NCI-H1092 treated with DMSO at 0.1 percent for 48 hours (cell line): ENCODE results near the gene SPNS3.

Experiments
- DNase-seq: peaks from one replicate; lab custom pipeline; 2025; lab: John Stamatoyannopoulos, UW

SPNS3 gene, protein sequence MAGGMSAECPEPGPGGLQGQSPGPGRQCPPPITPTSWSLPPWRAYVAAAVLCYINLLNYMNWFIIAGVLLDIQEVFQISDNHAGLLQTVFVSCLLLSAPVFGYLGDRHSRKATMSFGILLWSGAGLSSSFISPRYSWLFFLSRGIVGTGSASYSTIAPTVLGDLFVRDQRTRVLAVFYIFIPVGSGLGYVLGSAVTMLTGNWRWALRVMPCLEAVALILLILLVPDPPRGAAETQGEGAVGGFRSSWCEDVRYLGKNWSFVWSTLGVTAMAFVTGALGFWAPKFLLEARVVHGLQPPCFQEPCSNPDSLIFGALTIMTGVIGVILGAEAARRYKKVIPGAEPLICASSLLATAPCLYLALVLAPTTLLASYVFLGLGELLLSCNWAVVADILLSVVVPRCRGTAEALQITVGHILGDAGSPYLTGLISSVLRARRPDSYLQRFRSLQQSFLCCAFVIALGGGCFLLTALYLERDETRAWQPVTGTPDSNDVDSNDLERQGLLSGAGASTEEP

DNA sequence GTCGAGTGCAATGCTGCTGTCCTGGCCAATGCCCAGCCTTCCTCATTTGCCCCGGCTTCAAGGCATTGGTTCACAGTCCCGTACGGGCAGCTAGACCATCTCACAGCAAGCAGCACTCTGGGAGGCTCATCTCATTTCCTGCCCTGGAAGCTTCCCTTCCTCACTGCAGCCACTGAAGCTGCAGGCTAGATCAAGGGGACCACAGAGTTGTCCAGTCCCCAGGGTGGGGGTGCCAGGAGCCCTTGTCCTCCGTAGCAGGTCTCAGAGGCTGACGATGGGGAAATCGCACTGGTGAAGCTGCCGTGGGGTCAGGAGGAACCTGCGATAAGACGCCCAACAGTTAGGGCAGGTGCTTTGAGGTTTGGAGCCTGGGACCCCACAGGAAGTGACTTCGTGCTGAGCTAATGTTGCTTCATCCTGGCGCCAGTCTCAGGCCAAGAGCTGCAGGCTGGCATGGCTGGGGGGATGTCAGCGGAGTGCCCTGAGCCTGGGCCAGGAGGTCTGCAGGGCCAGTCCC, at the start of gene SPNS3:
SPNS3 (plus strand) TSS at position 426 of the 517 bp plus-strand sequence; CDS start at position 454, 28 bp downstream.
- no peak for DNase-seq

DNA sequence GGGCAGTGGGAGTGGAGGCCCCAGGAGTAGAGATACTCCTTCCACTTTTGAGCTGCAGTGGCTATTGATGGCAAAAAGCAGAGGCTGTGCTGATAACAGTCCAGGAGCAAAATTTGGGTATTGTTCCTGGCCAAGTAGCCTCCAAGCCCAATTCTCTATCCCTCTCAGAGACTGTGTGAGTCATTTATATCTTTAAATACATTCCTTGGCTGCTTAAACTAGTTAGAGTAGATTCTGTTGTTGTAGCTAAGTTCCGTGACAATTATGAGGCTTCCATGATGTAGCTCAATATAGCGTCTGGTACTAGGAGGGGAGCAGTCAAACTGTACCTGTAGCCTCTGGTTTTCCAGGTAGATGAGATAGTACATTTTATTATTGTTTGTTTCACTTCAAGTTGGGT, 47.3 kb upstream of the SPNS3 start:
- no peak for DNase-seq

DNA sequence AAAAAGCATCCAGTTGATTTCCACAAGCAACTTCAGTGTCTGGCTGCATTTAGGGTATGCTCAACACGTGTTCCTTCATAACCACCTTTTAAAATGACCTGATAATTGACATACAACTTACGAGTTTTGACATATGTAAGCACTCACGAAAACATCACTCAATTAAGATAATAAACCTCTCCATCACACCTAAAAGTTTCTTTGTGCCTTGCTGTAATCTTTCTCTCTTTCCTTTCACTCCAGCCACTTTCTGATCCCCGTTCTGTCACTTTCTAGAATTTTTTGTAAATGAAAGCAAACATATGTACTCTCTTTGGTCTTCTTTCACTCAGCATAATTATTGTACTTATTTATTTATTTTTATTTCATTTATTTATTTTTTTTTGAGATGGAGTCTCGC, 46.6 kb upstream of the SPNS3 start:
- DNase-seq, result no peak

DNA sequence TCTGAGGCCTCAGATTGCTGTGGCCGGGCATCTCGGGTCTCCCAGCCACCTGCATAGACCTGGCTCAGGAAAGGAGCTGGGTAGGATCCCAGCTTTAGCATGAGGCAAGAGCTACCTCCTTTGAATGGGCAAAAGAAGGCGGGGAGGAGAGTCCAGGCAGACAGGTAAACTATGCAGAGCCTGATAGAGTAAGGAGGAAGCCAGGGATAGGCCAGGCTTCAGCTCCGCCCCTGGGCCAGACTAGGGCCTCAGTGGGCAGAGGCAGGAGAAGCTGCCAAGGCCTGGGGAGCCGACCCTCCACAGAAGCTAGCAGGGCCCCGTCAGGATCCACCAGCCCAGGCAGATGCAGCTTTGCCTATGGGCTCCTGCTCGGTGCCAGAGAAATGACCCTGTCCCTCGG, 44.7 kb upstream of the SPNS3 start:
- DNase-seq, result no peak

DNA sequence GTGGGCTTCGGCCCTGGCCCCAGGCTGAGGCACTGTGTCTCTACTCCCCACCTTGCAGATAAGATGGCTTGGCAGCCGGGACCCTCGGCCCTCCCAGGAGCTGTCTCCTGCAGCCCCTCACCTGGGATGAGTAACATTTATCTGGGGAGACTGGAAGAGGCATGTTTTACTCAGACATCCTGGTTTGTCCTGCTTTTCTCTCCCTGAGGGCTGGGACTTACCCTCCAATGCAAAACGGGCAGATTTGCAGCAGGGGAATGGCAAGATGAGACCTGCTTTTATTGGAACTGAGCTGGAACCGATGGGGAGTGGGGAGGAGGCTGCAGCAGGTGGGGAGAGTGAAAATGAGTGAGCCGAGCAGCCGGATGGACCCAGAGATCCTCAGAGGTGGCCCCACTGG, 39.9 kb upstream of the SPNS3 start:
- DNase-seq, result no peak

DNA sequence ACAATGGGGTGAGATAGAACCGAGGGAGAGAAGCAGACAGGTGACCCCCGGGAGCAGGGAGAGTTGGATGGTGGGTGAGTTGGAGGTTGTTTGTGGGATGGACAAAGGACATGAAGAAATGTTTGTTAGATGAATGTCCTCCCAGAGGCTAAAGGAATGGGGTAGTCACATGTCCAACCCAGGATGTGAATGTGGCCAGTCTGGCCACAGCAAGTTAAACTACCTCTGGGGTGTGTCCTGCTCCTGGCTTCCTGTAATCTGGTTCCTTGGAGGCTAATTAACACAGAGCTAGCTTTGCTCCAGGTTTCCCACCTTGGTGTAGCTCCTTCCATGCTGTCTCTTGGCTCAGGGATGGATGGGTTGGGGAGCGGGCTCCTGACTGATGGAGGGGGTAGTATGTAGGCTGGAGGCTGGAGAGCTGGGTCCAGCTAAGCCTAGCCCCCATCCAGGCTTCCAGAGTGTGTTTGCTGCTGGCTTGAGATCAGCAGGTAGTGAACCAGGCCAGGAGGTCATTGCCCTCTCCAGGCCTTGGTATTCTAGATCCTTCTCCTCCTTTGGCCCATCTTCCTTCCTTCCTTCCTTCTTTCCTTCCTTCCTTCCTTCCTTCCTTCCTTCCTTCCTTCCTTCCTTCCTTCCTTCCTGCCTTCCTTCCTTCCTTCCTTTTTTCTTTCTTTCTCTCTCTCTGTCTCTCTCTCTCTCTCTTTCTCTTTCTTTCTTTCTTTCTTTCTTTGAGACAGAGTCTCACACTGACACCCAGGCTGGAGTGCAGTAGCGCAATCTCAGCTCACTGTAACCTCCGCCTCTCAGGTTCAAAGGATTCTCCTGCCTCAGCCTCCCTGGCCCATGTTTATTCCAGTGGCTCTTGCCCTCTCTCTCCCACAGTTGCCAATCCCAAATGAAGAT, 39.3 kb upstream of the SPNS3 start:
- DNase-seq, result no peak

DNA sequence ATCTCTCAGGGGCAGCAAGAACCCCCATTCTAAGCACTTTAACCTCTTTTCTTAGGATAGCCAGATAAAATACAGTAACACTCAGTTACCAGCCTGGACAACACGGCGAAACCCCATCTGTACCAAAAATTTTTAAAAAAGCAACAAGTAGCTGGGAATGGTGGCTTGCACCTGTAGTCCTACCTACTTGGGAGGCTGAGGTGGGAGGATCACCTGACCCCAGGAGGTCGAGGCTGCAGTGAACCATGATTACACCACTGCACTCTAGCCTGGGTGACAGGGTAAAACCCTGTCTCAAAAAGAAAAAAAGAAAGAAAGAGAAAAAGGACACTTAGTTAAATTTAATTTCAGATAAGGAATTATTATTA, 38.6 kb upstream of the SPNS3 start:
- no peak for DNase-seq

DNA sequence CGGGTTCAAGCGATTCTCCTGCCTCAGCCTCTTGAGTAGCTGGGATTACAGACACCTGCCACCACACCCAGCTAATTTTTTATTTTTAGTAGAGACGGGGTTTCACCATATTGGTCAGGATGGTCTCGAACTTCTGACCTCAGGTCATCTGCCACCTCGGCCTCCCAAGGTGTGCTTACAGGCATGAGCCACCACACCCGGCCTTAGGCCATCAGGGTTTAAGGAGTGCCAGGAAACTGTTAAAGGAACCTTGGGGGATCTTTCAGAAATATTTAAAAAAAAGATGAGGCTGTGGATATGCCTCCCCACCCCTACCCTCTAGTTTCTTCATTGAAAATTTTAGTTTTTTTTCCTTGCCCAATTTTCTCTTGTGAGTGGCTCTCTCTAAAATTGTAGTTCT, 35.9 kb upstream of the SPNS3 start:
- no peak for DNase-seq

DNA sequence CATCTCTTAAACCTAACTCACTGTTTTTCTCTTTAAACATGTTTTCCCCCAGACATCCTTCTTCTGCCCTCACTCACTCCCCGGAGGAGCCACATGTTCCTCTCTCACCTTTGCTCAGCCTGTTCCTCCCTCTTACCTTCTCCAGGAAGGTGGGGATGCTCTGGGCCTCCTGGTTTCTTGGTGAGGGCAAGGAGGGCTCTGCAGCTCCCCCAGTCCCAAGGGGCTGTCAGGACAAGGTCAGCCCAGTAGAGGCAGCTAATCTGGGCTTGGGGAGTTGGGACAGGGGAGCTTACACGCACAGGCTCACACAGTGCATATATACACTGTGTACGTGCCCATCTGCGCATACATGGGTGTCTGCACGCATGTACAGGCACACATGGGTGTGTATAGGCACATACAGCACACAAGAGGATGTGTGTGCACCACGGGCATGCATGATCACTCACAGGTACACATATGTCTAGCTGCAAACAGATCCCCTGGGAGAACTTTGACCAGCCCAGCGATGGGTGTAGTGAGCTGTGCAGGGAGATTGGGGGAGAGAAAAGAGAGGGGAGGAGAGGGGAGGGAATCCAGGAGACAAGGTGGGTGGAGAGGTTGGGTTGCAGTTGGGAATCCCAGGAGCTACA, 28.6 kb upstream of the SPNS3 start:
- no peak for DNase-seq

DNA sequence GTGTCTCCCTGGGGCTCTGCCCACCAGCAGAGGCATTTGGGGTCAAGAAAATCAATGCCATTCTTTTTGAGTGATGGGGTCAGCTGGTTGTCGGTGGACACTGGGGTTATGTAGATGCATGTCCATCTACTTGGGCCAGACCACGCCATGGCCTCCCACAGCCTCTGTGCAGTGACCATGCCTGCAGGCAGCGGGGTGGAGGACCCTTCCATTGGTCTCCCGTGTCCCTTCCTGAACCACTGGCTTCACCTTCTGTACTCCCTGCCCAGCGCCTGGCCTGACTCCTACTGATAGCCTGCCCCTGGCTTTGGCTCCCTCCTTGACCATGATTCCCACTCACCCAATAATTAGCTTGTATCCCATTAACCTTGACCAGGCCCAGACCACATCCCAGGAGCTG, 28.0 kb upstream of the SPNS3 start:
- DNase-seq, result no peak

DNA sequence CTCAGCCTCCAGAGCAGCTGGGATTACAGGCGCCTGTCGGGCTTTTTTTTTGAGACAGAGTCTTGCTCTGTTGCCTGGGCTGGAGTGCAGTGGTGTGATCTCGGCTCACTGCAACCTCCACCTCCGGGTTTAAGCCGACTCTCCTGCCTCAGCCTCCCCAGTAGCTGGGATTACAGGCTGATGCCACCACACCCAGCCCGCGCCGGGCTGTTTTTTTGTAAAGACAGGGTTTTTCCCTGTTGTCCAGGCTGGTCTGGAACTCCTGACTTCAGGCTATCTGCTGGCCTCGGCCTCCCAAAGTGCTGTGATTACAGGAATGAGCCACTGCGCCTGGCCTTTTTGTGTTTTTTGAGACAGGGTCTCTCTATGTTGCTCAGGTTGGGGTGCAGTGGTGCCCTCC, 27.4 kb upstream of the SPNS3 start:
- DNase-seq, result no peak

DNA sequence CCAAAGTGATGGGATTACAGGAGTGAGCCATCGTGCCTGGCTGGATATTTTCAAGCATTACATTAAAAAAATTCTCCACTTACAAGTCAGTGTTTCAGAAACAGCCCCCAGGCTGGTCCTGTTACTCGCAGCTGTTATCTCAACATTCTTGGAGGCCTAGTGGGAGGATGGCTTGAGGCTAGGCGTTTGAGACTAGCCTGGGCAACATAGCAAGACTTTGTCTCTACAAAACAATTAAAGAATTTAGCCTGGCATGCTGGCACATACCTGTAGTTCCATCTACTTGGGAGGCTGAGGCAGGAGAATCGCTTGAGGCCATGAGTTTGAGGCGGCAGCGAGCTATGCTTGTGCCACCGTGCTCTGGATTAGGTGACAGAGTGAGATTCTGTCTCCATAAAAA, 26.5 kb upstream of the SPNS3 start:
- no peak for DNase-seq

DNA sequence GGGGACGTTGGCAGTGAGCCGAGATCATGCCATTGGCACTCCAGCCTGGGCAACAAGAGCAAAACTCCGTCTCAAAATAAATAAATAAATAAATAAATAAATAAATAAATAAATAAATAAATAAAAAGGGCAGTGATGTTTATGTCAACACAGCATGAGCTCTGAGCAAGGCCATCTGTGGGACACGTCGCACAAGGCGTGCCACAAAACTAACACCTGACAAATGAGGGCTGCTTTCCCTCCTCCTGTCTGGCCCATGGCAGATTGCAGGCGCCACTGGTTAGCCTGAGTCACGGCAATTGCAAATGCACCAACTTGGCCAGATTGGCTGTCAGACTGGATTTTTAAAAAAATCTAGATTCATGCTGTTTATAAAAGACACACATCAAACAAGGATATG, 25.9 kb upstream of the SPNS3 start:
- no peak for DNase-seq

DNA sequence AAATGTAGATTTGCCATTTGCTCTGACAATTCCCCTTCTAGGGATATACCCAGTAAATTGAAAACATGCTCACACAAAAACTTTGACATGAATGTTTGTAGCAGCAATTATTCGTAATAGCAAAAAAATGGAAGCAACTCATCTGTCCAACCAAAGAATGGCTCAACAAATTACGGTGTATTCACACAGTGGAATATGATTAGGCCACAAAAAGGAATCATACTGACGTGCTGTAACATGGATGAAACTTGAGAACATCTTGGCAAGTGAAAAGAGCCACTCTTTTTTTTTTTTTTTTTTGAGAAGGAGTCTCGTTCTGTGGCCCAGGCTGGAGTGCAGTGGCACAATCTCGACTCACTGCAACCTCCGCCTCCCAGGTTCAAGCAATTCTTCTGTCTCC, 24.1 kb upstream of the SPNS3 start:
- no peak for DNase-seq

DNA sequence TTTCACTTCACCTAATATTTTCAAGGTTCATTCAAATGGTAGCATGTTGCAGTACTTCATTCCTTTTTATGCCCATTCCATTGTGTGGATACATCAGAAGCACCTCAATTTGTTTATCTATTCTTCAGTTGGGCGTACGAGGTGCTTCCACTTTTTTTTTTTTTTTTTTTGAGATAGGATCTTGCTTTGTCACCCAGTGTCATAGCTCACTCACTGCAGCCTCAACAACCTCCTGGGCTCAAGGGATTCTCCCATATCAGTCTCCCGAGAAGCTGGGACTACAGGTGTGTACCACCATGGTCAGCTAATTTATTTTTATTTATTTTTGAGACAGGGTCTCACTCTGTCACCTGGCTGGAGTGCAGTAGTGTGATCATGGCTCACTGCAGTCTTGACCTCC, 22.5 kb upstream of the SPNS3 start:
- no peak for DNase-seq

DNA sequence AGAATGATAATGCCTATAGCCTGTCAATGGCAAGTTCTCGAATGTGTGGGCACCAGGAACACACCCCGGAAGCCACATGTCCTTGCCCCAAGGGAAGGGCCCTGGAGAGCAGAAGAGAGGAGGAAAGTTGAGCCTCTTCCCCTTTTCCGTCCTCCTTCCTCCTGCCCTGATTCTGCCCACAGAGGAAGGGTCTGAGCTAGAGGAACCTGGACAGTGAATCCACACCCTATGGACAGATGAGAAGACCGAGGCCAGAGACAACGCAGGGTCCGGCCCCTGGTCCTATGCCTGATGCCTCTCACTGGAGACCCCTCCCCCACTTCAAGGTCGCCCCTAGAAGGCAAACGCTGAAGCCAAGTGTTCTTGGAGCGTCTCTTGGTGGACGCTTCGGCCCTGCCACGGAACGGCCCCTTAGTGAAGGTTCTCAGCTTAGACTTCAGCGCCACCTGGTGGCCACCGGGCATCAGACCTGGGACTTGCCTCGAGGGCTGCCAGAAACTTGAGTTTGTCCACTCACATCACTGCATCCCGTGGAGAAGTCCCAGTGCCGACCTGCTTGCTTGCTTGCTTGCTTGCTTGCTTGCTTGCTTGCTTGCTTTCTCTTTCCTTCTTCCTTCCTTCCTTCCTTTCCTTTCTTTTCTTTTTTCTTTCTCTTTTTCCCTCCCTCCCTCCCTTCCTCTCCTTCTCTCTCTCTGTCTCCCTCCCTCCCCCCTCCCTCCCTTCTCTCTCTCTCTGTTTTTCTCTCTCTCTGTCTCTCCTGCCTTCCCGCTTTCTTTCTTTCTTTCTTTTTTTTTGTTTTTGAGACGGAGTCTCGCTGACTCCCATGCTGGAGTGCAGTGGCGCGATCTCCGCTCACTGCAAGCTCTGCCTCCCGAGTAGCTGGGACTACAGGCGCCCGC, 20.6 kb upstream of the SPNS3 start:
- peak; percentile 47 for DNase-seq

DNA sequence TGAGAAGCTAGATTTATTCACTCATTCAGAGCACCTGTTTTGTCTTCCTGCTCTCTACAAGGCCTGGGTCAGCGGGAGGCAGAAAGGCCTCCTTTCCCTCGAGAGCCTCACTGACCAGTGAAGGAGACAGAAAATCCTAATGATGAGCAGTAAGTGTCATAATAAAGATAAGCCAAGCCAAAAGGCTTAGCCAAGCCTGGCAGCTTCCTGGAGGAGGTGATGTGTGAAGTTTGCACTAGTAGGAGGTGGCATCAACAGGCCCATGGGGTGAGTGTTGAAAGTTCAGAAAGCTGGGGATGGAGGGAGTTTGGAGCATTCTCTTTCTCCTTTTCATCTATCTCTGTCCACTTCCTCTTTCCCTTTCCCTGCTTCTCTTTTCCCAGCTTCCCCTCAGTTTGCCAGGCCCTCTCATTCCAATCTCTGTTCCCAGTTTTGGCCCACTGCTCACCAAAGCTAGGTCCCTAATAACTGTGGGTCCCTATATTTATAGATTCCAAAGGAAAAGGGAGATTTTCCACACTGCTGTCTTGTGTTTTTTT, 16.5 kb upstream of the SPNS3 start:
- no peak for DNase-seq

DNA sequence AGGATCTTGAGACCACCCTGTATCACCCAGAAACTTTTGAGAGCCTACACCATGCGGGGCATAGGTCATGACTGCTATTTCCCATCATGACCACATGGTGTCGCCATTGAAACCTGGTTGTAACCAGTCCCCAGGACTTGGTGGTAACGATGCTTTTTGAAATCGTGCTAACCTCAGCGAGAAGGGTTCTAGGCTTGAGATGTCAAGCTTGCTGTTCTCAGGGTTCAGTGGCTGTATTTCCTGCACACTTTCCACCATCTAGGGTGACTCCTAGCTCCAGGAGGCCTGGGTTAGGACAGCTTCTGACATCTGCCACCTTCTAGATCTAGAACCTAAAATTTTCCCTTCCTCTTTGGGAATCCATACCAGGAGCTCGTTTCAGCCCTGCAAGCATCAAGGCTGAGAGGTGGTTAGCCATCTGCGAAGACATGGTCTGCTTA, 13.0 kb upstream of the SPNS3 start:
- peak; percentile 47 for DNase-seq

DNA sequence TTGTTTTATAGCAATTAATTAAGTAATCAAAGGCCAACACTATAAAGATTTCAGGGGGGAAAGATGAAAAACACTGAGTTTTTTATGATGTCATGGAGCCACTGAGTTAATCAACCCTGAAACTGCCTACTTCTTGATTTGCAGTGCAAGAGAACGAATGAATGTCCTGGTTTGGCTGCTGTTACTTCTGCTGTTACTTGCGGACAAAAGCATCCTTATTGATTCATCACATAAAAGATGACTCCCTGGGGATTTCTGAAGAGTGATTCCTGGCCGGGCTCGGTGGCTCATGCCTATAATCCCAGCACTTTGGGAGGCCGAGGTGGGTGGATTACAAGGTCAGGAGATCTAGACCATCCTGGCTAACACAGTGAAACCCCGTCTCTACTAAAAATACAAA, 10.9 kb upstream of the SPNS3 start:
- DNase-seq, result no peak

DNA sequence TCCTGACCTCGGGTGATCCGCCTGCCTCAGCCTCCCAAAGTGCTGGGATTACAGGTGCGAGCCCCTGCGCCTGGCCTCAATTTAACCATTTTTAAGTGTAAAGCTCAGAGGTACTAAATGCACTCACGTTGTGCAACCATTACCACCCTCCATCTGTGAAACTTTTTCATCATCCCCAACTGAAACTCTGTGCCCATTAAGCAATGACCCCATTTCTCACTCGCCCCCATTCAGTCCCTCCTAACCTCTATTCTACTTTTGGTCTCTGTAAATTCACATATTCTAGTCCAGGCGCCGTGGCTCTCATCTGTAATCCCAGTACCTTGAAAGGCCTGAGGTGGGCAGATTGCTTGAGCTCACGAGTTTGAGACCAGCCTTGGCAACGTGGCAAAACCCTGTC, 8.3 kb upstream of the SPNS3 start:
- no peak for DNase-seq
